Esophagus squamous epithelium (tissue), 4 donors: Measurements from ENCODE around the gene DKK2.

ENCODE experiments used
- CTCF ChIP-seq, 6 experiments: fragments of 450-650 bp in 4 of 6; fragments of 200-600 bp in 2 of 6; sonication (generic) in 2 of 6; IDR thresholded peaks; one replicate each; pipeline ENCODE4 v1.5.1; 2016 to 2019; ENCODE audit warnings: antibody characterized with exemption in 6 of 6, mild to moderate bottlenecking in 4 of 6, moderate library complexity in 4 of 6
- POLR2A ChIP-seq, 4 donors: fragments of 450-650 bp; IDR thresholded peaks; one replicate each; pipeline ENCODE4 v1.6.1; 2017; ENCODE audit warnings: antibody characterized with exemption in 4 of 4, mild to moderate bottlenecking in 4 of 4, moderate library complexity in 3 of 4

- TF ChIP-seq CTCF (IDR thresholded peaks at IDR 0.05) (no peak), POLR2A (IDR thresholded peaks at IDR 0.05) (no peak)
Measured at GRCh38 chr4:107027379-107027778, 8.7 kb downstream of the DKK2 start.
